Breast epithelium (tissue), 3 donors: ENCODE measurements around the gene MAP3K2.

ENCODE experiments used
- CTCF ChIP-seq, 3 donors: fragments of 450-650 bp; IDR thresholded peaks; one replicate each; pipeline ENCODE4 v1.5.1; 2016 to 2017; ENCODE audit warnings: antibody characterized with exemption in 3 of 3, mild to moderate bottlenecking in 3 of 3, moderate library complexity in 3 of 3
- POLR2A ChIP-seq: fragments of 450-650 bp; IDR thresholded peaks from one replicate; pipeline ENCODE4 v1.6.1; 2016; ENCODE audit warnings: antibody characterized with exemption, mild to moderate bottlenecking, moderate library complexity
- POLR2AphosphoS5 ChIP-seq, 3 donors: sonication (generic); formaldehyde crosslinking; IDR thresholded peaks; one replicate each; pipeline ENCODE4 v1.6.1; 2017; ENCODE audit warnings: antibody characterized with exemption in 3 of 3

- TF ChIP-seq CTCF (IDR thresholded peaks at IDR 0.05) = no peak
- no peak for TF ChIP-seq POLR2A
- no peak for TF ChIP-seq POLR2AphosphoS5 (IDR thresholded peaks at IDR 0.05)
Observed at GRCh38 chr2:127422559-127423477, 35.0 kb upstream of the MAP3K2 start.
